ENCODE results near the gene ZNF501. TPM values are rescaled to one million over a fixed set of nuclear protein-coding genes. Genes with fewer than 3 reads are reported as not detected.

The ZNF501 gene
- total and polyA plus RNA-seq, 2 of the 13 experiments (the other 11 are each of a cell fraction or from before 2014, with no cell fraction given): 2.4 to 2.8 TPM

GRCh38 chr3:44761424-44762169 is 32.2 kb downstream of the ZNF501 start, which contains the start of the genes KIAA1143 and KIF15 (continued):
- peak; percentile 78; the same call in 1 of the 2 replicates for TF ChIP-seq IRF9 (CRISPR knock-in tag; IDR thresholded peaks at IDR 0.05; ENCODE audit: borderline replicate concordance)
- TF ChIP-seq ZNF441 (CRISPR knock-in tag; IDR thresholded peaks at IDR 0.05; ENCODE audit: borderline replicate concordance): peak; percentile 98
- no peak for TF ChIP-seq KLF13 (CRISPR knock-in tag; IDR thresholded peaks at IDR 0.05)
- TF ChIP-seq E2F1 (CRISPR knock-in tag; IDR thresholded peaks at IDR 0.05): peak; percentile 99
- TF ChIP-seq ZMYM4 (CRISPR knock-in tag; IDR thresholded peaks at IDR 0.05): peak; percentile 97
- peak; percentile 95 for TF ChIP-seq BORCS8-MEF2B (CRISPR knock-in tag; IDR thresholded peaks at IDR 0.05)
- no peak for TF ChIP-seq SMARCC2 (IDR thresholded peaks at IDR 0.05)
- TF ChIP-seq MBD4 (IDR thresholded peaks at IDR 0.05; ENCODE audit: borderline replicate concordance, low read length): no peak
- no peak for TF ChIP-seq ZNF17 (CRISPR knock-in tag; IDR thresholded peaks at IDR 0.05)
- TF ChIP-seq CC2D1A (CRISPR knock-in tag; IDR thresholded peaks at IDR 0.05): 0 out of 2 replicates have a peak, but pooled peaks have one; percentile 26
- TF ChIP-seq ZNF709 (CRISPR knock-in tag; IDR thresholded peaks at IDR 0.05): peak; percentile 81; the same call in 1 of the 2 replicates
- TF ChIP-seq PHF8 (CRISPR knock-in tag; IDR thresholded peaks at IDR 0.05): peak; percentile 93
- TF ChIP-seq NR2F2 (IDR thresholded peaks at IDR 0.05; ENCODE audit: borderline replicate concordance, low read depth): no peak
- peak; percentile 89 for TF ChIP-seq ZNF687 (CRISPR knock-in tag; IDR thresholded peaks at IDR 0.05)
- TF ChIP-seq ZNF570 (CRISPR knock-in tag; IDR thresholded peaks at IDR 0.05; ENCODE audit: borderline replicate concordance): no peak
- peak; percentile 67; the same call in 1 of the 2 replicates for TF ChIP-seq ZNF232 (CRISPR knock-in tag; IDR thresholded peaks at IDR 0.05; ENCODE audit: borderline replicate concordance)
- TF ChIP-seq CREB3 (CRISPR knock-in tag; IDR thresholded peaks at IDR 0.05): no peak
- TF ChIP-seq ZNF34 (CRISPR knock-in tag; IDR thresholded peaks at IDR 0.05; ENCODE audit: borderline replicate concordance): 0 out of 2 replicates have a peak, but pooled peaks have one; percentile 47
- peak; percentile 72; the same call in 1 of the 2 replicates for TF ChIP-seq KLF6 (CRISPR knock-in tag; IDR thresholded peaks at IDR 0.05)
- peak; percentile 99 for TF ChIP-seq GMEB1 (CRISPR knock-in tag; IDR thresholded peaks at IDR 0.05; ENCODE audit: borderline replicate concordance)
- TF ChIP-seq ZNF605 (CRISPR knock-in tag; IDR thresholded peaks at IDR 0.05): peak; percentile 81

Data from HepG2 (cell line).